NCI-H510A treated with DMSO at 0.1 percent for 48 hours (cell line): Measurements from ENCODE around the gene TUBGCP2.
"Not testable (repeated sequence)": the region's sequence is repeated elsewhere in the genome, so short reads cannot be mapped to it uniquely, and the experiment has no call there.

Experiments
- DNase-seq: peaks from one replicate; lab custom pipeline; 2025; lab: John Stamatoyannopoulos, UW

The TUBGCP2 gene

DNA sequence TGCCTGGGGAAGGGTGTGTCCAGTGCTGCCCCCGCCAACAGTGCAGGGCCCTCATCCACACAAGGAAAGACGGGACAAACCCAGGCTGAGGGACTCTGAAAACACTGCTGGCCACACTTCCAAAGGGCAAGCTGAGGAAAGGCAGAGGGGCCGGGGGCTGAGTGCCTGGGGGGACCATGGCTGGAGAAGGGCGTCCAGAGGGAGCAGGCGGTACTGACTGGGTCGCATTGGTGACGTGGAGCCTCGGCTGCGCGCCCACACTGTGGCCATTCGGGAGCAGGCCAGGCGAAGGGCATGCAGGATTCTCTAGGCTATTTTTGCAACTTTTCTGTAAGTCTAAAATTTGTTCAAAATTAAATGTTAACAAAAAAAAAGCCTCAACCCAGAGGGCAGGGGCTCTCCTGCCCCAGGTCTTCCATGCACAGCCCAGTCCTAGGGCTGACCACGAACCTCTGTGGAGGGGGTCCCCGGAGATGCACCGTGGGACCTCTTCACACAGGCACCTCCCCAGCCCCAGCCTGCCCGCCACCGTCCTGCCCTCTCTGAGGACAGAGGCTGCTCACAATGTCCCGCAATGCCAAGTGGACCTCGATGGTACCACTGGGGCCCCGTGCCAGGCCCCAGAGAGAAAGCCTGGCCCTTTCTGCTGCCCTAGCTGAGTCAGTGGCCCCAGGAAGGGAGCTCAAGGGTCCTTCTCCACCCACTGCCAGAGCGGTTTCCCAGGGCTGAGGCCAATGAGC, 42.4 kb downstream of the TUBGCP2 start:
- no peak for DNase-seq

DNA sequence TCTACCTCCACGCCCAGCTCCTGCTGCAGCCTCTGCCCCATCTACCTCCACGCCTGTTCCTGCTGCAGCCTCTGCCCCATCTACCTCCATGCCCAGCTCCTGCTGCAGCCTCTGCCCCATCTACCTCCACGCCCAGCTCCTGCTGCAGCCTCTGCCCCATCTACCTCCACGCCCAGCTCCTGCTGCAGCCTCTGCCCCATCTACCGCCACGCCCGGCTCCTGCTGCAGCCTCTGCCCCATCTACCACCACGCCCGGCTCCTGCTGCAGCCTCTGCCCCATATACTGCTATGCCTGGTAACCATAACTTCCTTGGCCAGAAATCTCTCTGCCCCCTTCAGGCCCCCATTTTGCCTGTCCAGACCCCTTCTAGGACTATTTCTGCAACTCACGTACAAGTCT, 43.6 kb downstream of the TUBGCP2 start:
- not testable (repeated sequence) for DNase-seq

DNA sequence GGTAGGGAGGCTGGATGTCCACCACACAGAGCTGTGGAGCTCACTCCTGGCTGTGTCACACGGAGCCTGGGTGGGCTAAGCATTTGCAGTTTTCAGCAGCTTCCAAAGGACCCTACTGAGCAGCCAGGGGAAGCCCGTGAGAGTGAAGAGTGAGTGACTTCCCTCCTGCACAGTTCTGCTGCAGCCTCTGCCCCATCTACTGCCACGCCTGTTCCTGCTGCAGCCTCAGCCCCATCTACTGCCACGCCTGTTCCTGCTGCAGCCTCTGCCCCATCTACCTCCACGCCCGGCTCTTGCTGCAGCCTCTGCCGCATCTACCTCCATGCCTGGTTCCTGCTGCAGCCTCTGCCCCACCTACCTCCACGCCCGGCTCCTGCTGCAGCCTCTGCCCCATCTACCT, 44.2 kb downstream of the TUBGCP2 start:
- DNase-seq: no peak

DNA sequence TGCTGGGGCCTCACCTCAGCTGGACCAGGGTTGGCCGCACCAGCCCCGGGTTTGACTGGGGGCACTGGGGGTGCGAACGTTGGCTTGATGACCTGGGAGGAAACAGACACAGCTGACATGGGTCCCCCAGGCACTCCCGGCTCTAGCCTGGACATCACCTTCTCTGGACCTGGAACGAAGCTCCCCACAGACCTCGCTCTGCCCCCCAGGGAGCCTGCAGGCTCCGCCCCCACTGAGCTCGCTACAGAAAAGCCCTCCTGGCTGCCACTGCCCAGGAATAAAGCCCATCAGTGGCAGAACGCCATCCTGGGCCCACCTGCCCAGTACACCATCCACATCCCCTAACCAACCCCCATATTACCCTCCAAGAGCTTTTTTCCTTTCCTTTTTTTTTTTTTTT, 45.0 kb downstream of the TUBGCP2 start:
- DNase-seq: no peak

DNA sequence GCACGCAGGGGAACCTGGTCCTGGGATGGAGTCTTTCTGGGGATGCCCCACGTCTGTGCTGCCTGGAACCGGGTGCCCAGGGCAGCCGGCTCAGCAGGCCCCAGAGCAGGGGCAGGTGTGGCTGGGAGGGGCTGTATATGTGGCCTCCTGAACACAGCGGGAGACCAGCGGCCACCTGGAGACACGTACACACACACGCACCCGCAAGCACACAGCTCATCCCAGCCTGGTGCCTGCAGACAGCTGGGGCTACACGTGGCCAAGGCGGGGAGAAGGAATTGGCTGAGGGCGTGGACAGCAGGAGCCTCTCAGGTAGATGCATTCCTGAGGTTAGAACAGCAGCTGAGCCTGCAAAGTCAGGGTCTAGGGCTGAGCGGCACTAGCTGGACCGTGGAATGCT, 46.0 kb downstream of the TUBGCP2 start:
- peak; percentile 77 for DNase-seq

DNA sequence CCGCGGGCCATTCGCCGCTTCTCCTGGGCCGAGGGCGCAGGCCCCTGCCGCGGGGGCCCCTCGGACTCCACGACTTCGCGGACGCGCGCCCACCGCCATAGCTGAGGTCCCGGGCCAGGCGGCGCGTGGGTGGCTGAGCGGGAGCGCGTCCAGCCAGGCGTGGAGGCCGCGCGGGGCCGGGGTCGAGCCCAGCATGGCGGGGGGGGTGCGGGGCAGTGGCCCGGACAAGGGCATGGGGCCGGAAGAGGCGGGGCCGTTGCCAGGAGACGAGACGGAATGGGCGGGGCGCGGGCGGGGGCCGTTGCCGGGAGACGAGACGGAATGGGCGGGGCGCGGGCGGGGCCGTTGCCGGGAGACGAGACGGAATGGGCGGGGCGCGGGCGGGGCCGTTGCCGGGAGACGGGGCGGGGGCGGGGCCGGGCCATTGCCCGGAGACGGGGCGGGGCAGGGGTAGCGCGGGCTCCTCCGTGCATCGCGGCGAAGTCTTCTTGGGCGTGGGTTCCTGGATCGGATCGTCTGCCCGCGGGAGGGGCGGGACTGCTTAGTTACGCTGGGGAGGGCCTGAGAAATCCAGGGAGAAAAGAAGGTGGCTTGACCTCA, 46.8 kb downstream of the TUBGCP2 start:
- DNase-seq: peak; percentile 54

DNA sequence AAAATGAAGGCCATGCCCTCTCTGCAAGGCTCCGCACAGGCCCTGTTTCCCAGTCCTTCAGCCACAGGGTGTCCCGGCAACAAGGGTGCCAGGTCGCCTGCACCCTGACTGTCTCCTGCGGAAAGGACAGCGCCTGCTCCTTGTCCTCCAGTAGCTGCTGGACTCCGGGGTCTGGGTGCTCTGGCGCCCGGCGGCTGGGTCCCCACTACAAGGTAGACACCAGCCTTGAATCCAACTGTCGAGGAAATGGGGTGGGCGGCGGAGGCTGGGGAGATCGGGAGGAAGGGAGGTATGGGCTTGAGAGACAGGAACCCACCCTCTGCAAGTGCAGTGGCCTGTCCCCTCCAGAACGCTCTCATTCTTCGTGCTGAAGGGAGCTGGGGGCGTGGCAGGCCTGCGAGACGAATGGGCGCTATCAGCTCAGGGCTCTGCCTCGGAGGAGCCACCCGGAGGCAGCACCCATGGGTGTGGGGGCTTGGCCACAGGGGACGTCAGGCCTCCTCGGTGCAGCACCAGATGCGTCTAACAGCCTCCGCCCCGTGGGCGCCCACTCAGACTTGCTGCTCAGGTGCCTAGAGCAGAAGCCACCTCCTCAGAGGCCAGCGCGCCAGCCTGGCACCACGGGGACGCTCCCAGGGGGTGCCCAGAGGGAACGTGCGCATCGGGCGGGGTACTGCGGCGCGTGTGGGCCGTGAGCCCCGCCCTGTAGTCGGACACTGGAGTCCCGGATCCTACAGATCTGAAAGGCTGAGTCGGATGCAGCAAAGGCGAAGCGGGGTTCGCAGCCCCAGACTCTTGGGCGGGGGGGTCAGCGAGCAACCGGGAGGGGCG, 47.6 kb downstream of the TUBGCP2 start:
- DNase-seq: no peak

DNA sequence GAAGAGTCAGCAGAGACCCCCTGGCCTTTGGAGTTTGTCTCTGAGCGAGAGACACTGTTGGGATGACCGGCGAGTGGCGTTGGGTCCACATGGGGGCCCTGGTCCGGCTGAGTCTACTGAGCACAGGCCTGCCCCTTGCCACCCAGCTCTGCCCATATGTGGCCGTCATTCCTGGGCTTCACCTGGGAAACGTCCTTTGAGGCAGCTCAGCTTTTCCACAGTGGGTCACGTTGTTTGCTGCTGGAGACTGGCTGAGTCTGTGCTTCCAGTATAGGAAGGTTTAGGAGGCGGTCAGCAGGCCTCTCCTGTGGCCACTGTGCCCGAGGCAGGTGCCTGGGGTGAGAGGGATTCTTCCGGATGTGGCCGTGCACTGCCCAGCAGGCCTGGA, 49.1 kb downstream of the TUBGCP2 start:
- DNase-seq: no peak

DNA sequence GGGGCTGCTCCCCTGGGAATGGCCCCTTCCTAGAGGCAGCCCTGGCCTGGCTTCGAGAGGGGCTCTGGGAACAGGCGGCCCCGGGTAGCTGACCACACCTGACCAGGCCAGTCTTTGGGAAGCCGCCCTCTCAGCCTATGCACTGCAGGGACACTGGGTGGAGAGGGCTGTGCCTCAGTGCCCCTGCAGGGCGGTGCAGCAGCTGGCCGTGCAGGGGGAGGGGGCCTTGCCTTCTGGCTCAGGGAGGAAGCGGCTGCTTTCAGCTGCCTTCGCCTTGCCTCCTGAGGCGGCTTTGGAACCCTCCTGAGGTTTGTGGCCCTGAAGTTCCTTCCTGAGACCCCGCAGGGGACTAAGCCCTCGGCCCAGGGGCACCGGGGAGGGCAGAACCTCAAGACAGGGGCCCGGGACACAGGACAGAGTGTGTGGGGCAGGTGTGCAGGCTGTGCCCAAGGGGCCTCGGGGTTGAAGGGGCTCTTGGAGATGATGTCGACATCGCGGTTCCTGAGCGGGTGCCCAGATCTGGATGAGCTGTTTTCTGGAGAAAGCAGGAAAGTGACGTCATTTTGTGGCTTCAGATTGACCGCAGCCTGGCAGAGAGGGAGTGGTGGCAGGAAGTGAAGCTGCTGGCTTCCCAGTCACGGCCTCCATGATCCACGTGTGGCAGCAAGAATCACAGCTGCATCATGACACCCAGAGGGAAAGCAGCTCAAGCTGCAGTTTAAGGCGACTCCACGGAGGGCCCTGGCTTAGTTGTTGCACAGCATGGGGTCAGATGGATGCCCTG, 49.7 kb downstream of the TUBGCP2 start:
- DNase-seq: no peak

DNA sequence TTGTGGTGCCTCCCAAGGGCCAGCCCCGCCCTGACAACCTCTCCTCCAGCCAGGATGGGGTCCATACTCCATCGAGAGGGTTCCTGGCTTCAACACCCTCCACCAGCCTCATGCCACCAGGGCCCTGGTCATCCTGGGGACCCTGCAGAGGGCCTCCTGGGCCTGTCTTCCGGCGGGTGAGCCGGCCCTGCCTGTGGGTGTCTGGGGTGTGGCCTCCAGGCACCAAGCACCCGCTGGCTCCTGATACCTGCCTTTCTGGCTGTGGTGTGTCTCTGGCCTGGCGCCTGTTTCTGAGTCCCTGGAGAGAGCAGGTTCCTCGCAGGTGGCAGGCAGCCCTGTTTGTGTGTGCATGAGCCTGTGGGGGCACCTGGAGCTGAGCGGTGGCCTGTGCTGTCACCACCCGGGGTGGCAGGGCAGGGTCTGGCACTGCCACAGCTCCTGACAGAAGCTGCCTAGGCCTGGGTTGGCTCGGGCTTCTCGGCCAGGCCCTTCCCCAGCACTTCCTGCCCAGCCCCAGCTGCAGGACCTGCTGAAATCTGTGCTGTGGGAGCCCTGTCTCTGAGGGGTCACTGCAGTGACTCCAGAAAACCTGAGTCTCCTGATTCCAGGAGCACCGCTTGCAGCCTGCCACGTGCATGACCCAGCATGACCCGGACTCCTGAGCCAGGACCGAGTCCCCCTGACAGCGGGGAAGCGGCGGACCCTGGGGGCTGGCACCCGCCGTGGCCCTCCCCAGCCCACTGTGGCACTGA, 50.4 kb downstream of the TUBGCP2 start:
- no peak for DNase-seq

DNA sequence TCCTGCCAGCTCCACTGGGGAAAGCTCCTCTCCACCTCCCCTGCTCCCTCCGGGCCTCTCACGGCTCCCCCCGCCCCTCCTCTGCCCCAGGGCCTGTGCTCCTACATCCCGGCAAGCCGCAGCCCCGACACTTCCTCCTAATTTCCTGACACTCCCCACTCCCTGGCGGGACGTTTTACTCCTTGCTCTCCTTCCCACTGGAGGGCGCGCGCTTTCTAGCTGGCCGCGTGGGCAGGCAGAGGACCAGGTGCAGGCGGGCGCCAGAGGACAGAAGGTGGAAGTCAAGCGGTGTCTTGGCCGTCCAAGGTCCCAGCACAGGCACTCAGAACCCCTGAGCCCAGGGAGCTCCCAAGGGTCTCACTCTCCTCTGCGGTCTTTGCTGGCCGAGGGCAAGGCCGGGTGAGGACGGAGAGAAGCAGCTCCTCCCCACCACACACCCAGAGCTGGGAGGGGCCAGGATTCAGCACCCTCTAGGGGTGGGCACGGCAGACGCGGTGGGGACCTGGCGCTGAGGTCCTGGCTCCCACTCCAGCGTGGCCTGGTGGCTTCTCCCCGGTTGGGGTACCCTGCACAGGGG, 51.1 kb downstream of the TUBGCP2 start:
- DNase-seq: no peak

DNA sequence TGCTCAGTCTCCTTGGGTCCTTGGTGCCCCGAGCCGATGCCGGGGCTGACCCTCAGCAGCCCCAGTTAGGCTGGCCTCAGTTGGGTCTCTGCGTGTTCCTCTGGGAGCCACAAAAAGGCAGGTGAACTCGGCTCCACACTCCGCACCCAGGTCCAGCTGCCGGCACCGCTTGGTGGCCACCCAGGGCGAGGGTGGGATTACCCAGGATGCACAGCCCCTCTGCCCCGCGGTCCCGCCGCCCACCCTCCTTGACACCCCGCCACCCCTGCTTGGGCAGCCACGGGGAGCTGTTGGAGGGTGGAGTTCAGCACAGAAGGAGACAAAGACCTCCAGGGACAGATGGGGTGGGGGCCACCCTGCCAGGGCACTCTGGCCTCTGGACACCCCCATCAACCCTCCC, 53.3 kb downstream of the TUBGCP2 start:
- no peak for DNase-seq

DNA sequence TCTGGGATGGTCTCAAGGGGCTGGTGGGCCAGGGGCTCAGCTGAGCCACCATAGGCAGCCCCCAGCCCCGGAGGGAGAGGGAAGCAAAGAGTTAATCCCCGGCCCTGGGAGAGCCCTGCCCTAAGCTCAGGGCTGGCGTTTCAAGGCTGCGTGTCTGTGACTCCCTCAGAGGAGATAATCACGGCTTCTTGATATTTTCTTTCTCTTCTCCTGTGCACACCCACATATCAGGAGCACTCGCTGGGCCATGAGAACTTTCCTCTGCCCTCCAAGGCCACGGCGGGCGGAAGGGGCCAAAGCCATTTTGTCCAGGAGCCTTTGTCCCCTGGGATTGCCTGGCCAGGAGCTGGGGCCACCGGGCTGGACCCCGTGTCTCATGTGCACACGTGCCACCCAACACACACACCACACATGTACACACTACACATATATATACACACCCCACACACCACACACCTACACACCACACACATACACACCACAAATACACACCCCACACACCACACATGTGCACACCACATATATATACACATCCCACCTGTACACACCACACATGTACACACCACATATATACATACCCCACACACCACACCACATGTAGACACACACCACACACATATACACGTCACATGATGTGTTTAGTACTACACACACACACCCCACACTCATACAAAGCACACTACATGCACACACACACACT, 54.1 kb downstream of the TUBGCP2 start:
- no peak for DNase-seq

DNA sequence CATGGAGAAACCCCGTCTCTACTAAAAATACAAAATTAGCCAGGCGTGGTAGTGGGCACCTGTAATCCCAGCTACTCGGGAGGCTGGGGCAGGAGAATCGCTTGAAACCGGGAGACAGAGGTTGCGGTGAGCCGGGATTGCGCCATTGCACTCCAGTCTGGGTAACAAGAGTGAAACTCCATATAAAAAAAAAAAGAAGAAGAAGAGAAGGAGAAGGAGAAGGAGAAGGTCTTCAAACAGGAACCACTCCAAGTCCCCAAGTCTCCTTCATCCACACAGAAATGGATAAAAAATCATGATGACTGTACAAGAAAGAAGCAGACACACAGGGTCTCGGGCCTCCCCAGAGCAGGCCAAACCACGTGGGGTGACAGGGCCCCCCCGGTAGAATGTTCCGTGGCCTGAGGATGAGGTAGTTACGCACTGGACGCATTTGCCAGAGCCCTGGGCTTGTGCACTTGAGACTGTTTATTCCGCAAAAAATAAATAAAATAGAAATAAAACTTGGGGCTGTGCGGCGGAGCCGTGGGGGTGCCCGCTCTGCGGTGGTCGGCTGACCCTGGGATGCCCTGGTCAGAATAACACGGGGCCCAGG, 55.2 kb downstream of the TUBGCP2 start:
- DNase-seq: no peak

DNA sequence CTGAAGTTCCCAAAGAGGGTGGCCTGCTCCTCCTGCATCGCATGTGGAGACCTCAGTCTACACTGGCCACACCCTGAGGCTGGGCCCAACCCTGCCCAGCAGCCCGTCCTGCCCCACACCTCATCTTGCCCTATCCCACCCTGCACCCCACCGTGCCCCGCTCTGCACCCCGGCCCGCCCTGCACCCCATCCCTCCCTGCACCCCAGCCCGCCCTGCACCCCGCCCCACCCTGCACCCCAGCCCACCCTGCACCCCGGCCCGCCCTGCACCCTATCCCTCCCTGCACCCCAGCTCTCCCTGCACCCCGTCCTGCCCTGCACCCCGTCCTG, 56.5 kb downstream of the TUBGCP2 start:
- no peak for DNase-seq

DNA sequence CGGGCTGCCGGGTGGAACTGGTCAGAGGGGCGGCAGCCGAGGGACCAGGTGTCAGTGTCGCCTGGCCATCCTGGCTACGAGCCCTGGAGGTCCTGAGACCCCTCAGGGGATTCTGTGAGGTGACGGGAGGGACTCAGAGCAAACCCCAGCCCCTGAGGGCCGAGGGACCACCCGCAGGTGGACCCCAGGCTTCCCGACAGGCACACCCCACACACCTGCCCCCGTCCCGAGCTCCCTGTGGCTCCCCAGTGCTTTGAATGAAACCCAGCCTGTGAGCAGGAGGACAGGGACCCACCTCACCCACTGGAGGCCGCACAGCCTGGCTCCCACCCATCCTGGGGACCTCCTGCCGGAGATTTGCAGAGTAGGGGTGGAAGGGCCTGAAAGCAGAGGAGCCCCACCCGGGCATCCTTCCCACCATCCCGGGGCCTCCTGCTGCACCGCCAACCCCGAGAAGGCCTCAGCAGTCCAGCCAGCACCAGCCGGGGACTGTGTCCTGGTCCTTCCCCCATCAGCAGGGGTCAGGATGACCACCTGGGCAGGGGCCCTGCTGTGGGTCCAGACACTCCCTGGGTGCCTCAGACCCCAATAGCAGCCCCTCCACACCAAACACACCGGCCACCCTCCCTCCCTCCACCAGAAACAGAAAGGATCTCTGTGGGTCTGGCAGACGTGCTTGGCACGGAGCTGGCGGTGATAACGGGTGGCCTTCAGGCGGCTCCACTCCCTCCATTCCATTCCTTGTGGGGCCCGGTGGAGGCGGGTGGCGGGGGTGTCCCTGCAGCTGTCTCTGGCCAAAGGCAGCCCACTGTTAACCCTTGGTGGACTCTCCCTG, 57.1 kb downstream of the TUBGCP2 start:
- DNase-seq: no peak

DNA sequence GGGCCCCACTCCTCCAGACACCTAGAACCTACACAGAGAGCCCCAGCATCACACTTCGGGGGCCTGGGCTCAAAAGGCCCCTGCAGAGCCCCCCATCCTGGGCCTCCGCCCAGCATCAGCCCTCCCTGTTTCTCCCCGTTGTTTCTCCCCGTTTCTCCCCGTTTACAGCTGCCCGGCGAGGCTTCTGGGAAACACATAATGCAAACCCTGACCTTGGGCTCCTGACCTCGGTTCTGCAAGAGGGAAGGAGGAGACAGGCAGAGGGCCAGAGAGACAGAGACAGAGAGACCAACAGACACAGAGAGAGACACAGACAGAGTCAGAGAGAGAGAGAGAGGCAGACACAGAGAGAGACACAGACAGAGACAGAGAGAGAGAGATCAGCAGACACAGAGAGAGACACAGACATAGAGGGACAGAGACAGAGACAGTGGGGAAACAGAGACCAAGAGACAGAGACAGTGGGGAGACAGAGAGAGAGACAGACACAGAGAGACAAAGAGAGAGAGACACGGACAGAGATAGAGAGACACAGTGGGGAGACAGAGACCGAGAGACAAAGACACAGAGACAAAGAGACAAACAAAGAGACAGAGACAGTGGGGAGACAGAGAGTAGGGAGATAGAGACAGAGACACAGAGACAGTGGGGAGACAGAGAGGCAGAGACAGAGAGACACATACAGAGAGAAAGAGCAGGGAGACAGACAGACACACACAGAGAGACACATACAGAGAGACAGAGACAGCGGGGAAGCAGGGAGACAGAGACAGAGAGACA, 58.5 kb downstream of the TUBGCP2 start:
- no peak for DNase-seq

DNA sequence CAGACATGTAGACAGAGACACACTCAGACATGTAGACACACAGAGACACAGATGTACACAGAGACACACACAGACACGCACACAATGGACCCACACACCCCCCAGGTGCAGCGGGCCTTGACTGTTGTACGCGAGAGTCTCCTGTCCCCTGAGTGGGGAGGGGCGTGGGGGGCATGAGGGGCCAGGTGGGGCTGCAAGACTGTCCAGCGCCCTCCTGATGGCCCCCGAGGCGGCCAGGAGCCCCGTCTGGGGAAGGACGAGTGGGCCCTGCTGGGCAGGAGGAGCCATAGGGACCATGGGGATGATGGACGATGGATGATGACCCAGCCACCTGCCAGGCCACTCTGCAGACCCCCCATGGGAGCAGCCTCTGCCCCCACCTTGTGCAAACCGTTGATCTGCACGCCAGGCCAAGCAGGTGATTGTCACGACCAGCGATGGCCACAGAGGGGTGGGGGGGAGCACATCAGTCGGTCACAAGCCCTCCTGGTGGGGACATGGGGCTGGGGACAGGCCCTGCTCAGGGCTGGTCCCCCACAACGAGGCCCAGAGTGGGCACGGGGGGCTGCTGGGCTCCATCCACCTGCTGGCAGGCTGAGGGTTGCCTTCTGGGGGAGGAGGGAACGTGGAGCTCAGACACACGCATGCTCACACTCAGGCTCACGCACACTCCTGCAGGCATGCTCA, 59.4 kb downstream of the TUBGCP2 start:
- no peak for DNase-seq
